Measurements from ENCODE around the gene EPM2AIP1.

GRCh38 chr3:37025561-37026335, 32.8 kb upstream of the EPM2AIP1 start:
- no peak for TF ChIP-seq CTCF (IDR thresholded peaks at IDR 0.05; ENCODE audit: low read depth, low read length, missing input control)
- TF ChIP-seq MAX (IDR thresholded peaks at IDR 0.05) = no peak
- no peak for TF ChIP-seq ATF3 (IDR thresholded peaks at IDR 0.05)
- TF ChIP-seq SP1 (IDR thresholded peaks at IDR 0.05) = no peak
- TF ChIP-seq RAD21 (IDR thresholded peaks at IDR 0.05) = no peak
- no peak for TF ChIP-seq JUND (IDR thresholded peaks at IDR 0.05)
- no peak for TF ChIP-seq TAF1 (conservative IDR thresholded peaks at IDR 0.05)
- no peak for TF ChIP-seq EGR1 (IDR thresholded peaks at IDR 0.05; ENCODE audit: low read depth in 2 of 2)
- TF ChIP-seq REST (IDR thresholded peaks at IDR 0.05) = no peak
- TF ChIP-seq ZBTB33 (IDR thresholded peaks at IDR 0.05) = no peak
- no peak for TF ChIP-seq YY1 (IDR thresholded peaks at IDR 0.05)
